A549 (cell line): Measurements from ENCODE around the gene FRMD4A. TPM values are rescaled to one million over a fixed set of nuclear protein-coding genes. Genes with fewer than 3 reads are reported as not detected.

ENCODE experiments used
- ATAC-seq, 2 experiments: fragments of 200-7000 bp in 1 of 2; fragments of >200 bp in 1 of 2; cut with Nextera tagmentation in 1 of 2; cut with Tn5 transposase in 1 of 2; 3 replicates each; pipeline versions ENCODE4 v1.8.0 to v1.9.1; 2018 to 2020; ENCODE audit warnings: mild to moderate bottlenecking in 1 of 2, moderate library complexity in 1 of 2
- CTCF ChIA-PET: fragments of 300-600 bp; sonication (Branson Sonifier 250); formaldehyde crosslinking; extraction: SDS; loops from one replicate; lab custom pipeline; 2021; ENCODE audit warnings: antibody characterized with exemption, inconsistent platforms; lab: Yijun Ruan, JAX
- POLR2A ChIA-PET: fragments of 350-600 bp; formaldehyde crosslinking; extraction: SDS; loops from one replicate; lab custom pipeline; 2021; ENCODE audit warnings: antibody characterized with exemption, inconsistent platforms; lab: Yijun Ruan, JAX
- DNase-seq, 2 experiments: peaks; one replicate each; pipeline versions ENCODE4 v3.0.0 to v3.0.0-alpha.2; 2011 to 2016; ENCODE audit warnings: low read depth in 1 of 2, low spot score in 1 of 2
- FAIRE-seq: peaks from 2 replicates; lab custom pipeline; 2011; peaks lifted over from hg19 to GRCh38; lab: Jason Lieb, UNC
- H3K27ac ChIP-seq, 2 experiments: fragments of >200 bp; sonication (Bioruptor Twin); formaldehyde crosslinking; 3 replicates each; pipeline ENCODE4 v1.5.1; 2016 to 2017
- H3K4me1 ChIP-seq: fragments of >200 bp; sonication (Bioruptor Twin); formaldehyde crosslinking; 3 replicates; pipeline ENCODE4 v1.6.1; 2016
- H3K4me2 ChIP-seq: fragments of >200 bp; sonication (Bioruptor Twin); formaldehyde crosslinking; 3 replicates; pipeline ENCODE4 v1.6.1; 2016
- H3K4me3 ChIP-seq: fragments of >200 bp; sonication (Bioruptor Twin); formaldehyde crosslinking; 3 replicates; pipeline ENCODE4 v1.5.1; 2016
- H3K9me3 ChIP-seq: fragments of >200 bp; sonication (Bioruptor Twin); formaldehyde crosslinking; 3 replicates; pipeline ENCODE4 v1.6.1; 2016
- CHD2 ChIP-seq: fragments of 150-350 bp; IDR thresholded peaks from 2 replicates; pipeline ENCODE4 v1.6.1; 2014; ENCODE audit warnings: low read length; ENCODE audit not compliant: partially characterized antibody
- CHD4 ChIP-seq: fragments of 200-600 bp; sonication (generic); IDR thresholded peaks from 2 replicates; pipeline ENCODE4 v1.6.1; 2016; ENCODE audit warnings: antibody characterized with exemption, mild to moderate bottlenecking, borderline replicate concordance
- EHMT2 ChIP-seq: fragments of 200-600 bp; sonication (generic); IDR thresholded peaks from 2 replicates; pipeline ENCODE4 v1.6.1; 2016; ENCODE audit warnings: antibody characterized with exemption, low read depth, mild to moderate bottlenecking, moderate library complexity
- EP300 ChIP-seq, 2 experiments: fragments of >200 bp; sonication (Bioruptor Twin); formaldehyde crosslinking; IDR thresholded peaks; 2 replicates in 1 of 2; 3 replicates in 1 of 2; pipeline ENCODE4 v1.6.1; 2016 to 2017
- ESRRA ChIP-seq: fragments of 150-350 bp; IDR thresholded peaks from 2 replicates; pipeline ENCODE4 v1.6.1; 2014; ENCODE audit warnings: mild to moderate bottlenecking, low read length, borderline replicate concordance
- FOSB ChIP-seq: fragments of 250-450 bp; sonication (Bioruptor Pico); IDR thresholded peaks from 2 replicates; pipeline ENCODE4 v1.5.0; 2020; ENCODE audit warnings: mild to moderate bottlenecking, moderate library complexity
- FOXS1 ChIP-seq: fragments of 250-450 bp; sonication (Bioruptor Pico); IDR thresholded peaks from 2 replicates; pipeline ENCODE4 v1.5.0; 2020; ENCODE audit warnings: mild to moderate bottlenecking, moderate library complexity
- HOXB13 ChIP-seq: fragments of 250-450 bp; sonication (Bioruptor Pico); IDR thresholded peaks from 2 replicates; pipeline ENCODE4 v1.5.0; 2020; ENCODE audit warnings: low read depth, mild to moderate bottlenecking, moderate library complexity
- HOXB5 ChIP-seq: fragments of 250-450 bp; sonication (Bioruptor Pico); IDR thresholded peaks from 2 replicates; pipeline ENCODE4 v1.5.0; 2020; ENCODE audit warnings: mild to moderate bottlenecking, moderate library complexity
- JUN ChIP-seq, 2 experiments: fragments of >200 bp; sonication (Bioruptor Twin); formaldehyde crosslinking; IDR thresholded peaks; 2 replicates in 1 of 2; 3 replicates in 1 of 2; pipeline ENCODE4 v1.6.1; 2016 to 2017
- MYC ChIP-seq: IDR thresholded peaks from 2 replicates; pipeline ENCODE4 v1.6.1; 2012; ENCODE audit warnings: mild to moderate bottlenecking, inconsistent platforms, low read length, improper control_type of control experiment, borderline replicate concordance
- NFE2L2 ChIP-seq: fragments of 150-350 bp; conservative IDR thresholded peaks from 2 replicates; pipeline ENCODE4 v1.6.1; 2014; ENCODE audit warnings: low read length
- NPAS2 ChIP-seq: fragments of 250-450 bp; sonication (Bioruptor Pico); IDR thresholded peaks from 2 replicates; pipeline ENCODE4 v1.8.0; 2022; ENCODE audit warnings: mild to moderate bottlenecking, moderate library complexity, borderline replicate concordance
- PHF8 ChIP-seq: fragments of 200-600 bp; sonication (generic); IDR thresholded peaks from 2 replicates; pipeline ENCODE4 v1.6.1; 2016; ENCODE audit warnings: low read depth, mild to moderate bottlenecking, antibody characterized with exemption, moderate library complexity, borderline replicate concordance
- POLR2A ChIP-seq: IDR thresholded peaks from 2 replicates; pipeline ENCODE4 v1.6.1; 2012; ENCODE audit warnings: mild to moderate bottlenecking, low read length
- RARB ChIP-seq: fragments of 250-450 bp; sonication (Bioruptor Pico); IDR thresholded peaks from 2 replicates; pipeline ENCODE4 v1.8.0; 2021; ENCODE audit warnings: mild to moderate bottlenecking, moderate library complexity
- RNF2 ChIP-seq: fragments of 200-600 bp; sonication (generic); IDR thresholded peaks from 2 replicates; pipeline ENCODE4 v1.6.1; 2016; ENCODE audit warnings: low read depth, mild to moderate bottlenecking, antibody characterized with exemption, moderate library complexity, borderline replicate concordance
- SMC3 ChIP-seq: fragments of >200 bp; sonication (Bioruptor Twin); formaldehyde crosslinking; IDR thresholded peaks from 3 replicates; pipeline ENCODE4 v1.6.1; 2018; ENCODE audit warnings: inconsistent platforms
- TFCP2L1 ChIP-seq: fragments of 250-450 bp; sonication (Bioruptor Pico); IDR thresholded peaks from 2 replicates; pipeline ENCODE4 v1.5.0; 2021; ENCODE audit warnings: mild to moderate bottlenecking
- TP53 ChIP-seq: fragments of 250-450 bp; sonication (Bioruptor Pico); IDR thresholded peaks from 2 replicates; pipeline ENCODE4 v1.5.0; 2021; ENCODE audit warnings: mild to moderate bottlenecking, moderate library complexity
- ZSCAN20 ChIP-seq: fragments of 250-450 bp; sonication (Bioruptor Pico); IDR thresholded peaks from 2 replicates; pipeline ENCODE4 v1.8.0; 2022; ENCODE audit warnings: mild to moderate bottlenecking, moderate library complexity
- WGBS: methylation state at CpG from one replicate; pipeline ENCODE4 v1.1.6; 2017; ENCODE audit errors: missing lambda C conversion rate; 5-methylcytosine and 5-hydroxymethylcytosine counted together
- polyA plus RNA-seq, 4 experiments: library from polyadenylated mRNA; depleted of rRNA in 3 of 4; stranded (reverse); fragments of >200 nt; fragmentation: RNase III in 1 of 4; extraction: RNeasy Plus Mini Kit Qiagen cat#74134 plus additional on column Dnase treatment in 1 of 4; gene quantifications; 2 replicates in 3 of 4; 3 replicates in 1 of 4; pipeline ENCODE4 v1.2.3, GENCODE V29; 2011 to 2017
- TF ChIP-seq, protein P1 (sequence below): fragments of 450-650 bp; IDR thresholded peaks from 2 replicates; pipeline ENCODE4 v1.6.1; 2014; ENCODE audit warnings: antibody characterized with exemption
- TF ChIP-seq, protein P2 (sequence below): fragments of 200-600 bp; sonication (generic); IDR thresholded peaks from 2 replicates; pipeline ENCODE4 v1.6.1; 2016; ENCODE audit warnings: antibody characterized with exemption, mild to moderate bottlenecking, moderate library complexity
- TF ChIP-seq, protein P3 (sequence below): IDR thresholded peaks from 2 replicates; pipeline ENCODE4 v1.6.1; 2012
- TF ChIP-seq, protein P4 (sequence below): fragments of 250-450 bp; sonication (Bioruptor Pico); IDR thresholded peaks from 2 replicates; pipeline ENCODE4 v1.5.0; 2020; ENCODE audit warnings: low read depth, mild to moderate bottlenecking, moderate library complexity
- TF ChIP-seq, protein P5 (sequence below): fragments of >200 bp; sonication (Bioruptor Twin); formaldehyde crosslinking; IDR thresholded peaks from 3 replicates; pipeline ENCODE4 v1.5.1; 2016

The FRMD4A gene
- polyA plus RNA-seq, 2 of the 4 experiments (the other 2 are of a cell fraction), result 2.5 to 4.7 TPM

DNA sequence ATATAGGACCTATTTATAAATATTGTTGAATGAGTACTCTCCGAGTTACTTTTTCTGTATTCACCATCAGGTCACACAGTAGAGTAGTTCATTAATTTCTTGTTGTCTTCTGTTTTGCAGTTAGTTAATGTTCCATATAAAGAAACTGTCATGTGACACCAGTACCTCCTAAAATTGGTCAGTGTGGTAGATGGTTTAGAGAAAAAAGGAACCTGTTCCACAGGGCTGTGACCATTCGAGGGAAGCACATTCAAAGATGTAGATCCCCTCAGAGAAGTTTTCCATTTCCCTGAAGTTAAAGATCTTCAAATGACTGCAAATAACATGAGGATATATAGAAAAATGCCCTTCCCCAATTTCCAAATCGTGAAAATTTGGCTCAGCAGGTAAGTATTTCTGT is 698.3 kb downstream of the FRMD4A start:
- DNase-seq (no peak), FAIRE-seq (no peak), ATAC-seq (no peak)
- WGBS, result 75% methylated on average over 3 of the region's 3 CpGs
- Histone ChIP-seq H3K4me3 (no peak overlapping the region), H3K4me1 (peaks cover 7% of the 10 kb centered on the region; the same call in 2 of the 3 replicates), H3K9me3 (no peaks in the 10 kb centered on the region), H3K4me2 (no peak overlapping the region), H3K27ac (no peak overlapping the region)
- CTCF ChIA-PET, result interaction anchor here (1.0 kb wide), 1 partner anchor 19 kb away, joined by 3 read pairs; no protein-coding TSS in a partner anchor
- POLR2A ChIA-PET, result no interaction called here
- TF ChIP-seq EP300 (IDR thresholded peaks at IDR 0.05) (no peak), ESRRA (no peak), TP53 (CRISPR knock-in tag) (no peak), ZSCAN20 (CRISPR knock-in tag) (no peak), RNF2 (no peak), MYC (no peak), RARB (no peak)

DNA sequence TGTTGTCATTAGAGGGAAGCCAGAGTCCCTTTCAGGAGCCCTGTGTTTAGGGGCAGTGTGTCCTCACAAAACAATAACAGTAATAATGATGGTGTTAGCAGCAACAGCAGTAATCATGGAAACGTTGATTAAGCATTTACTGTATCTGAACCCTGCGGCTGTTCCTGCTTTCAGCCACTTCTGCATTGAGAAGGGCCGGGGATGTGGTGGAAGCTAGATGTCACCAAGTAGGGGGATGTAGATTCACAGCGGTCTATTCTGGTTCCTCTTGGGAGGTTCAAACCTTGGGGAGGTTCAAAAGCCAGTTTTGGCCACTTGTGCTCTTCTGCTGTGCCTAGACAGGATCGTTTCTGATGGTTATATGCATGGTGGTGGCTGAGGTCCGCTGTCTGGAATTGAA is 699.1 kb downstream of the FRMD4A start:
- Histone ChIP-seq H3K4me2 (no peak overlapping the region), H3K9me3 (no peaks in the 10 kb centered on the region), H3K4me1 (no peaks in the 10 kb centered on the region), H3K27ac (no peak overlapping the region), H3K4me3 (no peak overlapping the region)
- TF ChIP-seq HOXB5 (CRISPR knock-in tag), result no peak
- TF ChIP-seq SMC3, result no peak
- TF ChIP-seq ZSCAN20 (CRISPR knock-in tag), result no peak
- TF ChIP-seq JUN (IDR thresholded peaks at IDR 0.05), result no peak
- no peak for TF ChIP-seq NPAS2 (CRISPR knock-in tag)
- TF ChIP-seq CHD4, result no peak
- no peak for TF ChIP-seq PHF8
- TF ChIP-seq FOSB (CRISPR knock-in tag), result no peak
- TF ChIP-seq TFCP2L1 (CRISPR knock-in tag), result no peak
- no peak for TF ChIP-seq FOXS1 (CRISPR knock-in tag)
- TF ChIP-seq EHMT2, result no peak
- TF ChIP-seq POLR2A, result no peak
- TF ChIP-seq, protein P1, sequence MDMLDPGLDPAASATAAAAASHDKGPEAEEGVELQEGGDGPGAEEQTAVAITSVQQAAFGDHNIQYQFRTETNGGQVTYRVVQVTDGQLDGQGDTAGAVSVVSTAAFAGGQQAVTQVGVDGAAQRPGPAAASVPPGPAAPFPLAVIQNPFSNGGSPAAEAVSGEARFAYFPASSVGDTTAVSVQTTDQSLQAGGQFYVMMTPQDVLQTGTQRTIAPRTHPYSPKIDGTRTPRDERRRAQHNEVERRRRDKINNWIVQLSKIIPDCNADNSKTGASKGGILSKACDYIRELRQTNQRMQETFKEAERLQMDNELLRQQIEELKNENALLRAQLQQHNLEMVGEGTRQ, result no peak
- CTCF ChIA-PET, result interaction anchor here (0.6 to 1.1 kb wide), 2 partner anchors 18 to 28 kb away, joined by 3 to 5 read pairs; no protein-coding TSS in a partner anchor
- ATAC-seq, result no peak
- POLR2A ChIA-PET, result no interaction called here
- WGBS, result 96% methylated on average over 6 of the region's 6 CpGs
- no peak for FAIRE-seq
- DNase-seq, result no peak

DNA sequence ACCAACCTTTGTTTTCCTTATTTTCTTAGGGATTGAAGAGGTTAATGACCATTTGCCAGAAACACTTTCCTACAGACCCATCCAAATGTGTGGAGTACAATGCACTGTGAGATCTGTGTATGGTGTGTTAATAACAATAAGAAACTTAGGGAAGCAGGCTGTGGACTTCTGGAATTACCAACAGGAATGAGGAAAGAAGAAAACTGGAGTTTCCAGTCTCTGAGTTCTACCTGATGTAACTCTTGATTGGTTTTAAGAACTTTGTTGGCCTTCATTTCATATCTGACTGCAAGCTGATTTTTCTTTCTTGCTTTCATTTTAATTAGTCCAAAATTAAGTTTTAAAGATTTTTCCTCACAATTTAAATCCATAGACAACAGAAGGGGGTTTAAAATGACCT is 700.5 kb downstream of the FRMD4A start:
- ChIA-PET POLR2A (no interaction called here), CTCF (interaction anchor here (0.6 to 1.0 kb wide), 2 partner anchors 25 to 147 kb away, joined by 3 to 4 read pairs; no protein-coding TSS in a partner anchor)
- H3K4me2 ChIP-seq, result no peak overlapping the region
- H3K4me3 ChIP-seq, result no peak overlapping the region
- ATAC-seq (no peak), FAIRE-seq (no peak), DNase-seq (no peak)
- no peaks in the 10 kb centered on the region for H3K4me1 ChIP-seq
- H3K9me3 ChIP-seq, result no peaks in the 10 kb centered on the region
- no peak overlapping the region for H3K27ac ChIP-seq
- TF ChIP-seq HOXB13 (no peak), RNF2 (no peak), CHD2 (no peak), RARB (no peak), NFE2L2 (no peak), PHF8 (no peak), FOXS1 (CRISPR knock-in tag) (no peak), JUN (IDR thresholded peaks at IDR 0.05) (no peak), EP300 (IDR thresholded peaks at IDR 0.05) (no peak), FOSB (CRISPR knock-in tag) (no peak), MYC (no peak)
- TF ChIP-seq, protein P2, sequence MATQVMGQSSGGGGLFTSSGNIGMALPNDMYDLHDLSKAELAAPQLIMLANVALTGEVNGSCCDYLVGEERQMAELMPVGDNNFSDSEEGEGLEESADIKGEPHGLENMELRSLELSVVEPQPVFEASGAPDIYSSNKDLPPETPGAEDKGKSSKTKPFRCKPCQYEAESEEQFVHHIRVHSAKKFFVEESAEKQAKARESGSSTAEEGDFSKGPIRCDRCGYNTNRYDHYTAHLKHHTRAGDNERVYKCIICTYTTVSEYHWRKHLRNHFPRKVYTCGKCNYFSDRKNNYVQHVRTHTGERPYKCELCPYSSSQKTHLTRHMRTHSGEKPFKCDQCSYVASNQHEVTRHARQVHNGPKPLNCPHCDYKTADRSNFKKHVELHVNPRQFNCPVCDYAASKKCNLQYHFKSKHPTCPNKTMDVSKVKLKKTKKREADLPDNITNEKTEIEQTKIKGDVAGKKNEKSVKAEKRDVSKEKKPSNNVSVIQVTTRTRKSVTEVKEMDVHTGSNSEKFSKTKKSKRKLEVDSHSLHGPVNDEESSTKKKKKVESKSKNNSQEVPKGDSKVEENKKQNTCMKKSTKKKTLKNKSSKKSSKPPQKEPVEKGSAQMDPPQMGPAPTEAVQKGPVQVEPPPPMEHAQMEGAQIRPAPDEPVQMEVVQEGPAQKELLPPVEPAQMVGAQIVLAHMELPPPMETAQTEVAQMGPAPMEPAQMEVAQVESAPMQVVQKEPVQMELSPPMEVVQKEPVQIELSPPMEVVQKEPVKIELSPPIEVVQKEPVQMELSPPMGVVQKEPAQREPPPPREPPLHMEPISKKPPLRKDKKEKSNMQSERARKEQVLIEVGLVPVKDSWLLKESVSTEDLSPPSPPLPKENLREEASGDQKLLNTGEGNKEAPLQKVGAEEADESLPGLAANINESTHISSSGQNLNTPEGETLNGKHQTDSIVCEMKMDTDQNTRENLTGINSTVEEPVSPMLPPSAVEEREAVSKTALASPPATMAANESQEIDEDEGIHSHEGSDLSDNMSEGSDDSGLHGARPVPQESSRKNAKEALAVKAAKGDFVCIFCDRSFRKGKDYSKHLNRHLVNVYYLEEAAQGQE, result no peak
- TF ChIP-seq, protein P3, sequence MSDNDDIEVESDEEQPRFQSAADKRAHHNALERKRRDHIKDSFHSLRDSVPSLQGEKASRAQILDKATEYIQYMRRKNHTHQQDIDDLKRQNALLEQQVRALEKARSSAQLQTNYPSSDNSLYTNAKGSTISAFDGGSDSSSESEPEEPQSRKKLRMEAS, result no peak
- TF ChIP-seq, protein P4, sequence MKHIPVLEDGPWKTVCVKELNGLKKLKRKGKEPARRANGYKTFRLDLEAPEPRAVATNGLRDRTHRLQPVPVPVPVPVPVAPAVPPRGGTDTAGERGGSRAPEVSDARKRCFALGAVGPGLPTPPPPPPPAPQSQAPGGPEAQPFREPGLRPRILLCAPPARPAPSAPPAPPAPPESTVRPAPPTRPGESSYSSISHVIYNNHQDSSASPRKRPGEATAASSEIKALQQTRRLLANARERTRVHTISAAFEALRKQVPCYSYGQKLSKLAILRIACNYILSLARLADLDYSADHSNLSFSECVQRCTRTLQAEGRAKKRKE (CRISPR knock-in tag), result no peak
- TF ChIP-seq, protein P5, sequence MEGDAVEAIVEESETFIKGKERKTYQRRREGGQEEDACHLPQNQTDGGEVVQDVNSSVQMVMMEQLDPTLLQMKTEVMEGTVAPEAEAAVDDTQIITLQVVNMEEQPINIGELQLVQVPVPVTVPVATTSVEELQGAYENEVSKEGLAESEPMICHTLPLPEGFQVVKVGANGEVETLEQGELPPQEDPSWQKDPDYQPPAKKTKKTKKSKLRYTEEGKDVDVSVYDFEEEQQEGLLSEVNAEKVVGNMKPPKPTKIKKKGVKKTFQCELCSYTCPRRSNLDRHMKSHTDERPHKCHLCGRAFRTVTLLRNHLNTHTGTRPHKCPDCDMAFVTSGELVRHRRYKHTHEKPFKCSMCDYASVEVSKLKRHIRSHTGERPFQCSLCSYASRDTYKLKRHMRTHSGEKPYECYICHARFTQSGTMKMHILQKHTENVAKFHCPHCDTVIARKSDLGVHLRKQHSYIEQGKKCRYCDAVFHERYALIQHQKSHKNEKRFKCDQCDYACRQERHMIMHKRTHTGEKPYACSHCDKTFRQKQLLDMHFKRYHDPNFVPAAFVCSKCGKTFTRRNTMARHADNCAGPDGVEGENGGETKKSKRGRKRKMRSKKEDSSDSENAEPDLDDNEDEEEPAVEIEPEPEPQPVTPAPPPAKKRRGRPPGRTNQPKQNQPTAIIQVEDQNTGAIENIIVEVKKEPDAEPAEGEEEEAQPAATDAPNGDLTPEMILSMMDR, result no peak
